ENCODE measurements around the gene HILPDA.

Gene HILPDA

GRCh38 chr7:128454808-128455542, 703 bp upstream of the HILPDA start:
- TF ChIP-seq MAX (IDR thresholded peaks at IDR 0.05) (no peak), EGR1 (IDR thresholded peaks at IDR 0.05) (no peak), TEAD4 (IDR thresholded peaks at IDR 0.05) (no peak), USF1 (IDR thresholded peaks at IDR 0.05) (no peak), RAD21 (IDR thresholded peaks at IDR 0.05; ENCODE audit: low read depth) (no peak), TCF12 (IDR thresholded peaks at IDR 0.05; ENCODE audit: low read depth) (no peak), YY1 (IDR thresholded peaks at IDR 0.05; ENCODE audit: low read depth) (no peak), NFIC (IDR thresholded peaks at IDR 0.05) (no peak)

- TF ChIP-seq EGR1 (IDR thresholded peaks at IDR 0.05): no peak
- TF ChIP-seq MAX (IDR thresholded peaks at IDR 0.05): no peak
- no peak for TF ChIP-seq FOXM1 (IDR thresholded peaks at IDR 0.05; ENCODE audit: borderline replicate concordance, low read depth)
Observed at GRCh38 chr7:128456255-128456725, 612 bp downstream of the HILPDA start.

GRCh38 chr7:128458956-128459355, 3.3 kb downstream of the HILPDA start:
- TF ChIP-seq TEAD4 (IDR thresholded peaks at IDR 0.05) (no peak), USF1 (IDR thresholded peaks at IDR 0.05) (no peak), NFIC (IDR thresholded peaks at IDR 0.05) (no peak), EP300 (IDR thresholded peaks at IDR 0.05; ENCODE audit: borderline replicate concordance) (no peak), CEBPB (IDR thresholded peaks at IDR 0.05) (no peak), REST (IDR thresholded peaks at IDR 0.05; ENCODE audit: low read depth) (no peak), FOXM1 (IDR thresholded peaks at IDR 0.05; ENCODE audit: borderline replicate concordance, low read depth) (no peak), RAD21 (IDR thresholded peaks at IDR 0.05; ENCODE audit: low read depth) (no peak), TCF12 (IDR thresholded peaks at IDR 0.05; ENCODE audit: low read depth) (no peak), TAF1 (IDR thresholded peaks at IDR 0.05; ENCODE audit: low read depth) (no peak), CREB1 (IDR thresholded peaks at IDR 0.05; ENCODE audit: low read depth) (no peak), MAX (IDR thresholded peaks at IDR 0.05) (no peak)

- TF ChIP-seq YY1 (IDR thresholded peaks at IDR 0.05; ENCODE audit: low read depth) (no peak), RAD21 (IDR thresholded peaks at IDR 0.05; ENCODE audit: low read depth) (peak; percentile 47; the same call in 1 of the 2 replicates), MAX (IDR thresholded peaks at IDR 0.05) (peak; percentile 44; the same call in 1 of the 2 replicates)
Observed at GRCh38 chr7:128459394-128459878, 3.8 kb downstream of the HILPDA start.

GRCh38 chr7:128462460-128462859, 6.8 kb downstream of the HILPDA start:
- TF ChIP-seq ZBTB7A (IDR thresholded peaks at IDR 0.05; ENCODE audit: low read depth) (no peak), USF1 (IDR thresholded peaks at IDR 0.05) (no peak)

GRCh38 chr7:128476402-128477335, 21.0 kb downstream of the HILPDA start, which contains the start of gene METTL2B:
Gene METTL2B, plus strand, starts transcription at chr7:128476748. Its CDS starts 18 bp downstream, at chr7:128476766.
- TF ChIP-seq MAX (IDR thresholded peaks at IDR 0.05) (peak; percentile 96), CEBPB (IDR thresholded peaks at IDR 0.05) (peak; percentile 26; the same call in 1 of the 2 replicates), YY1 (IDR thresholded peaks at IDR 0.05; ENCODE audit: low read depth) (peak; percentile 98), CREB1 (IDR thresholded peaks at IDR 0.05; ENCODE audit: low read depth) (peak; percentile 38; the same call in 1 of the 2 replicates), TAF1 (IDR thresholded peaks at IDR 0.05; ENCODE audit: low read depth) (peak; percentile 93), USF1 (IDR thresholded peaks at IDR 0.05) (peak; percentile 18; the same call in 1 of the 2 replicates)

Measured in Ishikawa (cell line).